ENCODE data around the gene OR2F2.

The OR2F2 gene

GRCh38 chr7:143908120-143908519, 26.9 kb upstream of the OR2F2 start:
- H3K27me3 ChIP-seq (ENCODE audit: control insufficient read depth in 3 of 3, insufficient read depth in 3 of 3, low read depth in 1 of 3, low read length in 3 of 3) = peaks cover 0 to 17% (median 16%) of the 10 kb centered on the region in 3 experiments
- no peaks in the 10 kb centered on the region for H3K79me1 ChIP-seq (ENCODE audit: low read depth, low read length)
- no CpG with 5 or more reads among the region's 5 CpGs for WGBS, 2 donors (ENCODE audit: extremely low coverage in 2 of 2, insufficient read length in 2 of 2, insufficient replicate concordance in 1 of 2)
- no peak for DNase-seq (ENCODE audit: low spot score)
- H2BK12ac ChIP-seq (ENCODE audit: low read length) = no peak overlapping the region
- H2BK15ac ChIP-seq (ENCODE audit: low read length) = no peak overlapping the region
- no peak overlapping the region for H4K8ac ChIP-seq (ENCODE audit: low read depth, low read length)
- H3K4me2 ChIP-seq (ENCODE audit: insufficient read depth, low read length, poor library complexity, severe bottlenecking) = no peak overlapping the region
- no peak overlapping the region for H4K91ac ChIP-seq (ENCODE audit: low read depth, low read length, poor library complexity)
- peaks cover 0 to 6% of the 10 kb centered on the region in 2 donors for H3K4me1 ChIP-seq (ENCODE audit: control insufficient read depth in 2 of 2, insufficient read depth in 1 of 2, low read depth in 1 of 2, low read length in 2 of 2)
- H3K18ac ChIP-seq (ENCODE audit: low read length) = no peak overlapping the region
- no peak overlapping the region for H2BK120ac ChIP-seq (ENCODE audit: low read depth, low read length)
- no peak overlapping the region for H3K4me3 ChIP-seq (ENCODE audit: low read length in 2 of 2)
- H2AK5ac ChIP-seq (ENCODE audit: low read depth, low read length) = no peak overlapping the region
- no peak overlapping the region for H3K9ac ChIP-seq (ENCODE audit: low read depth, low read length, poor library complexity)
- H2AFZ ChIP-seq (ENCODE audit: low read length) = no peak overlapping the region
- no peak overlapping the region for H3K27ac ChIP-seq (replicated peaks; ENCODE audit: low read length)
- H3K36me3 ChIP-seq (replicated peaks in 1 of 2; ENCODE audit: control insufficient read depth in 2 of 2, insufficient read depth in 2 of 2, low read length in 2 of 2) = no peaks in the 10 kb centered on the region
- H3K9me3 ChIP-seq (replicated peaks in 1 of 2; ENCODE audit: control insufficient read depth in 2 of 2, insufficient read depth in 1 of 2, low read depth in 1 of 2, low read length in 2 of 2) = no peaks in the 10 kb centered on the region
- H3K4ac ChIP-seq (ENCODE audit: low read length) = no peak overlapping the region
- no peak overlapping the region for H2BK5ac ChIP-seq (ENCODE audit: low read length)
- H3K23ac ChIP-seq (ENCODE audit: low read depth, low read length, poor library complexity) = no peak overlapping the region
- H3K14ac ChIP-seq (ENCODE audit: low read length) = no peak overlapping the region

- H2AFZ ChIP-seq (ENCODE audit: low read length) = no peak overlapping the region
- no peak overlapping the region for H2BK120ac ChIP-seq (ENCODE audit: low read depth, low read length)
- H3K79me1 ChIP-seq (ENCODE audit: low read depth, low read length) = no peaks in the 10 kb centered on the region
- no peak overlapping the region for H4K8ac ChIP-seq (ENCODE audit: low read depth, low read length)
- H3K4me1 ChIP-seq (ENCODE audit: control insufficient read depth in 2 of 2, insufficient read depth in 1 of 2, low read depth in 1 of 2, low read length in 2 of 2) = peaks cover 0 to 6% of the 10 kb centered on the region in 2 donors
- H3K4me2 ChIP-seq (ENCODE audit: insufficient read depth, low read length, poor library complexity, severe bottlenecking) = no peak overlapping the region
- WGBS, 2 donors (ENCODE audit: extremely low coverage in 2 of 2, insufficient read length in 2 of 2, insufficient replicate concordance in 1 of 2) = no CpG with 5 or more reads among the region's 3 CpGs
- H3K14ac ChIP-seq (ENCODE audit: low read length) = no peak overlapping the region
- H2BK15ac ChIP-seq (ENCODE audit: low read length) = no peak overlapping the region
- no peak overlapping the region for H2BK5ac ChIP-seq (ENCODE audit: low read length)
- no peak overlapping the region for H3K4ac ChIP-seq (ENCODE audit: low read length)
- no peak overlapping the region for H3K18ac ChIP-seq (ENCODE audit: low read length)
- no peaks in the 10 kb centered on the region for H3K36me3 ChIP-seq (replicated peaks in 1 of 2; ENCODE audit: control insufficient read depth in 2 of 2, insufficient read depth in 2 of 2, low read length in 2 of 2)
- peaks cover 0 to 17% (median 11%) of the 10 kb centered on the region in 3 experiments for H3K27me3 ChIP-seq (ENCODE audit: control insufficient read depth in 3 of 3, insufficient read depth in 3 of 3, low read depth in 1 of 3, low read length in 3 of 3)
- no peak overlapping the region for H4K91ac ChIP-seq (ENCODE audit: low read depth, low read length, poor library complexity)
- H3K4me3 ChIP-seq (ENCODE audit: low read length in 2 of 2) = no peak overlapping the region
- no peak overlapping the region for H3K9ac ChIP-seq (ENCODE audit: low read depth, low read length, poor library complexity)
- H3K27ac ChIP-seq (replicated peaks; ENCODE audit: low read length) = no peak overlapping the region
- DNase-seq (ENCODE audit: low spot score) = no peak
- H3K23ac ChIP-seq (ENCODE audit: low read depth, low read length, poor library complexity) = no peak overlapping the region
- no peak overlapping the region for H2BK12ac ChIP-seq (ENCODE audit: low read length)
- no peak overlapping the region for H2AK5ac ChIP-seq (ENCODE audit: low read depth, low read length)
- no peaks in the 10 kb centered on the region for H3K9me3 ChIP-seq (replicated peaks in 1 of 2; ENCODE audit: control insufficient read depth in 2 of 2, insufficient read depth in 1 of 2, low read depth in 1 of 2, low read length in 2 of 2)
Measured at GRCh38 chr7:143909863-143910262, 25.2 kb upstream of the OR2F2 start.

- Histone ChIP-seq H4K91ac (ENCODE audit: low read depth, low read length, poor library complexity) (no peak overlapping the region), H2AK5ac (ENCODE audit: low read depth, low read length) (no peak overlapping the region), H3K23ac (ENCODE audit: low read depth, low read length, poor library complexity) (no peak overlapping the region), H3K18ac (ENCODE audit: low read length) (no peak overlapping the region), H3K4me2 (ENCODE audit: insufficient read depth, low read length, poor library complexity, severe bottlenecking) (no peak overlapping the region), H2BK5ac (ENCODE audit: low read length) (no peak overlapping the region), H3K27ac (replicated peaks; ENCODE audit: low read length) (no peak overlapping the region), H3K79me1 (ENCODE audit: low read depth, low read length) (no peaks in the 10 kb centered on the region), H3K9ac (ENCODE audit: low read depth, low read length, poor library complexity) (no peak overlapping the region), H3K4me1 (ENCODE audit: control insufficient read depth in 2 of 2, insufficient read depth in 1 of 2, low read depth in 1 of 2, low read length in 2 of 2) (peaks cover 0 to 6% of the 10 kb centered on the region in 2 donors), H3K9me3 (replicated peaks in 1 of 2; ENCODE audit: control insufficient read depth in 2 of 2, insufficient read depth in 1 of 2, low read depth in 1 of 2, low read length in 2 of 2) (no peaks in the 10 kb centered on the region), H2BK12ac (ENCODE audit: low read length) (no peak overlapping the region), H3K27me3 (ENCODE audit: control insufficient read depth in 3 of 3, insufficient read depth in 3 of 3, low read depth in 1 of 3, low read length in 3 of 3) (peaks cover 0 to 17% (median 6%) of the 10 kb centered on the region in 3 experiments), H2BK120ac (ENCODE audit: low read depth, low read length) (no peak overlapping the region), H3K36me3 (replicated peaks in 1 of 2; ENCODE audit: control insufficient read depth in 2 of 2, insufficient read depth in 2 of 2, low read length in 2 of 2) (no peaks in the 10 kb centered on the region), H2AFZ (ENCODE audit: low read length) (no peak overlapping the region), H2BK15ac (ENCODE audit: low read length) (no peak overlapping the region), H3K14ac (ENCODE audit: low read length) (no peak overlapping the region), H3K4ac (ENCODE audit: low read length) (no peak overlapping the region), H4K8ac (ENCODE audit: low read depth, low read length) (no peak overlapping the region), H3K4me3 (ENCODE audit: low read length in 2 of 2) (no peak overlapping the region)
- no CpG with 5 or more reads among the region's 3 CpGs for WGBS, 2 donors (ENCODE audit: extremely low coverage in 2 of 2, insufficient read length in 2 of 2, insufficient replicate concordance in 1 of 2)
- no peak for DNase-seq (ENCODE audit: low spot score)
Measured at GRCh38 chr7:143910473-143911248, 24.4 kb upstream of the OR2F2 start.

- no peak overlapping the region for H2BK15ac ChIP-seq (ENCODE audit: low read length)
- no peak overlapping the region for H3K23ac ChIP-seq (ENCODE audit: low read depth, low read length, poor library complexity)
- no peaks in the 10 kb centered on the region for H3K36me3 ChIP-seq (replicated peaks in 1 of 2; ENCODE audit: control insufficient read depth in 2 of 2, insufficient read depth in 2 of 2, low read length in 2 of 2)
- no peak overlapping the region for H2BK120ac ChIP-seq (ENCODE audit: low read depth, low read length)
- no peak overlapping the region for H2BK5ac ChIP-seq (ENCODE audit: low read length)
- no peaks in the 10 kb centered on the region for H3K4me1 ChIP-seq (ENCODE audit: control insufficient read depth in 2 of 2, insufficient read depth in 1 of 2, low read depth in 1 of 2, low read length in 2 of 2)
- no peak overlapping the region for H3K18ac ChIP-seq (ENCODE audit: low read length)
- no peak overlapping the region for H3K27ac ChIP-seq (replicated peaks; ENCODE audit: low read length)
- H4K8ac ChIP-seq (ENCODE audit: low read depth, low read length) = no peak overlapping the region
- H3K79me1 ChIP-seq (ENCODE audit: low read depth, low read length) = no peaks in the 10 kb centered on the region
- no peak overlapping the region for H4K91ac ChIP-seq (ENCODE audit: low read depth, low read length, poor library complexity)
- no peaks in the 10 kb centered on the region for H3K9me3 ChIP-seq (replicated peaks in 1 of 2; ENCODE audit: control insufficient read depth in 2 of 2, insufficient read depth in 1 of 2, low read depth in 1 of 2, low read length in 2 of 2)
- WGBS, 2 donors (ENCODE audit: extremely low coverage in 2 of 2, insufficient read length in 2 of 2, insufficient replicate concordance in 1 of 2) = no CpG with 5 or more reads among the region's 3 CpGs
- no peak overlapping the region for H3K4ac ChIP-seq (ENCODE audit: low read length)
- H3K14ac ChIP-seq (ENCODE audit: low read length) = no peak overlapping the region
- no peak overlapping the region for H3K9ac ChIP-seq (ENCODE audit: low read depth, low read length, poor library complexity)
- H2AFZ ChIP-seq (ENCODE audit: low read length) = no peak overlapping the region
- no peak overlapping the region for H3K4me2 ChIP-seq (ENCODE audit: insufficient read depth, low read length, poor library complexity, severe bottlenecking)
- H3K4me3 ChIP-seq (ENCODE audit: low read length in 2 of 2) = no peak overlapping the region
- H2BK12ac ChIP-seq (ENCODE audit: low read length) = no peak overlapping the region
- no peak overlapping the region for H2AK5ac ChIP-seq (ENCODE audit: low read depth, low read length)
- DNase-seq (ENCODE audit: low spot score) = no peak
- peaks cover 0 to 13% (median 0%) of the 10 kb centered on the region in 3 experiments for H3K27me3 ChIP-seq (ENCODE audit: control insufficient read depth in 3 of 3, insufficient read depth in 3 of 3, low read depth in 1 of 3, low read length in 3 of 3)
Measured at GRCh38 chr7:143913945-143914615, 21.0 kb upstream of the OR2F2 start.
